GM12865 (cell line): ENCODE data around the gene TAX1BP3.

Experiments used
- DNase-seq: peaks from one replicate; pipeline ENCODE4 v3.0.0; 2010; ENCODE audit warnings: low read depth
- H3K4me3 ChIP-seq: 2 replicates; pipeline ENCODE4 v1.5.1; 2011; ENCODE audit warnings: mild to moderate bottlenecking, low read depth, low read length, control low read depth
- TF ChIP-seq, protein P1 (sequence below): IDR thresholded peaks from 2 replicates; pipeline ENCODE4 v1.5.1; 2011; ENCODE audit warnings: low read length, control low read depth, low read depth, inconsistent platforms; ENCODE audit not compliant: insufficient read depth; ENCODE audit errors: missing control alignments

Gene TAX1BP3

DNA sequence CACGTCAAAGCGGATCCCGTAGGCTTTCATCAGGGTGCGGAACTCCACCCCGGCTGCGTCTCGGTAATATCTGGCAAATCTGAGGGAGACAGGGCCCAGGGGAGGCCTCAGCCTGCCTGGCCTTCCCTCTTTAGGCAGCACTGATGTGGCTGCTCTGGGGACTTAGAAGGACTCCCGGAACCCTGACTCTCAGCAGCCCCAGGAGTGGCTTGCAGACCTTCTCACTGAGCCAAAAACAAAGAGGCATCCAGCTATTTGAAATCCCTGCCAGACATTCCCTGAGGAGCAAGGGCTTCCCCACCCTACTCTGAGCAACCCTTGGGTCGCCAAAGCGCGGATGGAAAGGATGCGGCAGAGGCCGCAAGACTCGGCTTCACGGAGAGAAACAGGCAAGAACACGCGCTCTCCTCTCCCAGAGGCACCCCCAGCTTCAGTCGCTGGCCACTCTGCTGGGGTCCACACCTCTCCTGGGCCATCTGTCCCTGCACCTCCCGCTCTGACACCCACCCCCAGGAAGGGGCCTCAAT is 19.7 kb upstream of the TAX1BP3 start:
- TF ChIP-seq, protein P1, sequence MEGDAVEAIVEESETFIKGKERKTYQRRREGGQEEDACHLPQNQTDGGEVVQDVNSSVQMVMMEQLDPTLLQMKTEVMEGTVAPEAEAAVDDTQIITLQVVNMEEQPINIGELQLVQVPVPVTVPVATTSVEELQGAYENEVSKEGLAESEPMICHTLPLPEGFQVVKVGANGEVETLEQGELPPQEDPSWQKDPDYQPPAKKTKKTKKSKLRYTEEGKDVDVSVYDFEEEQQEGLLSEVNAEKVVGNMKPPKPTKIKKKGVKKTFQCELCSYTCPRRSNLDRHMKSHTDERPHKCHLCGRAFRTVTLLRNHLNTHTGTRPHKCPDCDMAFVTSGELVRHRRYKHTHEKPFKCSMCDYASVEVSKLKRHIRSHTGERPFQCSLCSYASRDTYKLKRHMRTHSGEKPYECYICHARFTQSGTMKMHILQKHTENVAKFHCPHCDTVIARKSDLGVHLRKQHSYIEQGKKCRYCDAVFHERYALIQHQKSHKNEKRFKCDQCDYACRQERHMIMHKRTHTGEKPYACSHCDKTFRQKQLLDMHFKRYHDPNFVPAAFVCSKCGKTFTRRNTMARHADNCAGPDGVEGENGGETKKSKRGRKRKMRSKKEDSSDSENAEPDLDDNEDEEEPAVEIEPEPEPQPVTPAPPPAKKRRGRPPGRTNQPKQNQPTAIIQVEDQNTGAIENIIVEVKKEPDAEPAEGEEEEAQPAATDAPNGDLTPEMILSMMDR = no peak
- DNase-seq = peak; percentile 39
- no peak overlapping the region for H3K4me3 ChIP-seq

DNA sequence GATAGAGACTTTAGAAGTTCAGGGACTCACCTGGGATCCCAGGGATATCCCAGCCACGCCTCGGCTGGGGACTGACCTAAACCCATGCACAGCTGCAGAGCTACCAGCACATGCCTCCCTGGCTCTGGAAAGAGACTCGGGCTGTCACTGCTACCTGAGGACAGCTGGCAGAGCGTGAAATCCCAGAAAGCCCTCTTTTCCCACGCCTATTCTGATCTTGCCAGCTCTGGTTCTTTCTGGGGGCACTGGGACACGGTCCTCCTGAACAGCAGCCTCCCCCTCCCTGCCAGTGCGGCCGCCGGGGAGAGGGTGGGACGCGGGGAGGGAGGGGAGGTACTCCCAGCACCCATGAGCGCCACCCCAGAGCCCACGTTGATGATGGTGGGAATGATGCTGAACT is 16.8 kb upstream of the TAX1BP3 start:
- H3K4me3 ChIP-seq = no peak overlapping the region
- DNase-seq = no peak
- TF ChIP-seq, protein P1 = no peak

DNA sequence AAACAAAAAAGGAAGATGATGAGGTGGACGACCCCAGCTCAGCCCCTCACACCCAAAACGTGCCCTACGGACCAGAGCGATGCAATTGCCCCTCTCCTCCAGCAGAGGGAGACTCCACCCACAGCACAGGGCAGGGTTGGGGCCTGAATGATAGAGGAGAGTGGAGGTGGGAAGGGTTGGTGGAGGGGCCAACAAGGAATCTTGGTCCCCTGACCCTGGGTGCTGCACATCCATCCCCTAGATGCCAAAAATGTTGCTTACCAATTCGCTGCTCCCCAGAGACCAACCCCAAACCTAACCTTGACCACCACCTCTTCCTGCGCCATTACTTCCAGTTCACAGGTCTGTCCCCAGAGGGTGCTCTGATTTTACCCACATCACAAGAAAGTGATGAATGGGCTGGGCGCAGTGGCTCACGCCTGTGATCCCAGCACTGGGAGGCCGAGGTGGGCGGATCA is 14.7 kb upstream of the TAX1BP3 start:
- TF ChIP-seq, protein P1 = peak; percentile 99

DNA sequence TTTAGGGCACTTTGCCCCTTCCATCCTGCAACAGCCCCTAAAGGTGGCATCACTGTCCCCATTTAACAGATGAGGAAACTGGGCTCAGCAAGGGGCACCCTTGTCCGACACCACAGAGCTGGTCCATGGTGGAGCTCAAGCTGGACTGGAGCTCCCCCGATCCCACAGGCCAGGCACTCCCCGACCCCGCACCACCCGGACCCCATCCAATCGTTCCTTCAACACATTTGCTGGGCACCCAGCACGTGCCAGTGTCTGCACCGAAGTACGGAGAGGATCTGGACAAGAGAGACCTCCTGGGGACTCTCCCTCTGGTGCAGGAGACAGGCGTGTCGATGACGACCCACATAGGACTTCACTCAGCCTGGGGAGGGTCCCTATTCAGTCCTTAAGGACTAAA is 13.7 kb upstream of the TAX1BP3 start:
- no peak for DNase-seq
- H3K4me3 ChIP-seq = no peak overlapping the region
- TF ChIP-seq, protein P1 = no peak

More for the DNA sequence above, 14.7 kb upstream of the TAX1BP3 start:
- DNase-seq = peak; percentile 85
- no peak overlapping the region for H3K4me3 ChIP-seq

DNA sequence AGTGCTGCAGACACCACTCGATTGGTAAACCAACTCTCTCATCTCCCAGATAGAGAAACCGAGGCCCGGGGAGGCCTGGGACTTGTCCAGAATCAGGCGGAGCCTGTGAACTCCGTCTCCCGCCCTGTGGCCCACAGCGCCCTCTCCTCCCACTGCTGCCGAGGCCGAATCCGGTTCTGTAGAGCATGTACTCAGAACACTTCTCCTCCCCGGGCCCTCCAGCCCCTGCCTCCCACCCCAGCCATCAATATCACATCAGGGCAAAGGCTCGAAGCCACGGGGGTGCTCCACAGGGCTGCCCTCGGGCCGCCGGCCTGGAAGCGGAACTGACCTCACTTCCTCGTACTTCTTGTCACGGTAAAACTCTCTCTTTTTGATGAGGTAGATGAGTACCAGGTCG is 13.2 kb upstream of the TAX1BP3 start:
- TF ChIP-seq, protein P1 = no peak
- DNase-seq = no peak

DNA sequence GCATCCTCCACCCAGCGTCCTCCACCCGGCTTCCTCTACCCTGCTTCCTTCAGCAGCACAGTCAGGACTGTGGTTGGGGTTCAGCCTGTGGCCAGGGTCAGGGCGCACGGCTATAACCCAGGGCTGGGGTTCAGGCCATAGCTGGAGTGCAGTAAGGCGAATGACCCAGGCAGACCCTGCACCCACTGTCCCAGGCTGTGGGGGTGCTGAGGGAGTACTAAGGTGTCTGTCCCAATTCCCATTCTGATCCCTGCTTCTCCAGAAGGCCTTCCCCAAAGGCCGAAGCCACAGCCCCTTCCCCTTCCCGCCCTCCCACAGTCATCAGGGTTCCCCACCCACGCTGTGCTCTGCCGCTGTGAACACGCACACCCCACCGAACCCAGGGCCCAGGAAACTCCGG is 12.7 kb upstream of the TAX1BP3 start:
- no peak overlapping the region for H3K4me3 ChIP-seq
- DNase-seq = no peak
- TF ChIP-seq, protein P1 = no peak

More for the DNA sequence above, 13.2 kb upstream of the TAX1BP3 start:
- H3K4me3 ChIP-seq = no peak overlapping the region

DNA sequence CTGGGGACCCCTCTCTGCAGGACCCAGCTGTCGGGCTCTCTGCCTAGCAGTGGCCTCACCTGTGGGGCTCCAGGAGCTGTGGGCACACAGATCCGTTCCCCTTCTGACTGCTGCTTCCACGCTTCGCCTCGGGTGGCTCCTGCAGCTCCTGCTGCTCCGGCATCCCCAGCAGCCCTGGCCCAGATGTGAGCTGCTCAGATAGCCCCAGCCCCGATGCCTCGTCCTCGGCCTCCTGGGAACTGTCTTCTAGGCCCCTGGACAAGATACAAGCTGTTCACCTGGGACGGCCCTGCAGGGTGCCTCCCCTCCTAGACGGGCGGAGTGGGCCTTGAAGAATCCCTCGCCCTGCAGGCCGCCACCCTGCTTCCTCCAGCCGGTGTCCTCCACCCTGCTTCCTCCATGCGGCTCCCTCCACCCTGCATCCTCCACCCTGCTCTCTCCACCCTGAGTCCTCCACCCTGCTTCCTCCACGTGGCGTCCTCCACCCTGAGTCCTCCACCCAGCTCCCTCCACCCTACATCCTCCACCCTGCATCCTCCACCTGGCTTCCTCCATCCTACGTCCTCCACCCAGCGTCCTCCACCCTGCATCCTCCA is 11.3 kb upstream of the TAX1BP3 start:
- no peak for DNase-seq
- no peak overlapping the region for H3K4me3 ChIP-seq
- TF ChIP-seq, protein P1 = no peak
